Bronchial epithelial cell (primary cell): ENCODE measurements around the gene BCO2. TPM values are rescaled to one million over a fixed set of nuclear protein-coding genes. Genes with fewer than 3 reads are reported as not detected.
"Not testable (repeated sequence)": the region's sequence is repeated elsewhere in the genome, so short reads cannot be mapped to it uniquely, and the experiment has no call there.

Experiments used
- DNase-seq: peaks from one replicate; pipeline ENCODE4 v3.0.0-alpha.2; 2010; ENCODE audit warnings: low read depth
- FAIRE-seq: peaks from 2 replicates; lab custom pipeline; 2011; peaks lifted over from hg19 to GRCh38; lab: Jason Lieb, UNC
- H3K27me3 ChIP-seq: 2 replicates; pipeline ENCODE4 v1.5.1; 2011; ENCODE audit warnings: low read length; ENCODE audit not compliant: control insufficient read depth, insufficient read depth
- H3K36me3 ChIP-seq: 2 replicates; pipeline ENCODE4 v1.5.1; 2011; ENCODE audit warnings: low read length; ENCODE audit not compliant: control insufficient read depth, insufficient read depth
- H3K4me3 ChIP-seq: 2 replicates; pipeline ENCODE4 v1.5.1; 2011; ENCODE audit warnings: mild to moderate bottlenecking, low read depth, low read length, control low read depth
- total RNA-seq: library from RNA; depleted of rRNA; stranded (reverse); fragments of >200 nt; gene quantifications from 2 replicates; pipeline ENCODE4 v1.2.1, GENCODE V29; 2014
- TF ChIP-seq, protein P1 (sequence below): IDR thresholded peaks from 2 replicates; pipeline ENCODE4 v1.5.1; 2011; ENCODE audit warnings: mild to moderate bottlenecking, moderate library complexity, low read length, control low read depth, inconsistent platforms; ENCODE audit not compliant: insufficient read depth, severe bottlenecking

BCO2 gene
- total RNA-seq, 1 donor from 2014 or later: 2.1 TPM

DNA sequence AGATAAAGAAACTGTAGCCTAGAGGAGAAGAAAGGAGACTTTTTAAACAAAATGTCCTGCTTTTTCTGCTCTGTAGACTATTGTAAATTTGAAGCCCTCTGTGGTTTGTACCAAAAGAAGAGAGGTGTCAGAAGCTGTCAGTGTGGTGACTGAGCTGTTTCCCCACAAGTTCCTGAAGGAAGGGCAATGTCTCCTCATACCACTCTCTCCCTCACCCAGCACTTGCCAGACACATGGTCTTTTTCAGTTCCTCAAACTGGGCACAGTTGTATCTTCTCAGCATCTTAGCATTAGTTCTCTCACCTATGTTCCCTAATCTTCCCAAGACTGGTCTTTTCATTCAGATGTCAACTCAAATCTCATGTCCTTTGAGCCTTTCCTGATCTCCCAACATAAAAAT lies 4.3 kb downstream of the BCO2 start:
- no peak for DNase-seq
- no peak for FAIRE-seq
- Histone ChIP-seq H3K27me3 (no peaks in the 10 kb centered on the region), H3K4me3 (no peak overlapping the region), H3K36me3 (no peaks in the 10 kb centered on the region)
- TF ChIP-seq, protein P1, sequence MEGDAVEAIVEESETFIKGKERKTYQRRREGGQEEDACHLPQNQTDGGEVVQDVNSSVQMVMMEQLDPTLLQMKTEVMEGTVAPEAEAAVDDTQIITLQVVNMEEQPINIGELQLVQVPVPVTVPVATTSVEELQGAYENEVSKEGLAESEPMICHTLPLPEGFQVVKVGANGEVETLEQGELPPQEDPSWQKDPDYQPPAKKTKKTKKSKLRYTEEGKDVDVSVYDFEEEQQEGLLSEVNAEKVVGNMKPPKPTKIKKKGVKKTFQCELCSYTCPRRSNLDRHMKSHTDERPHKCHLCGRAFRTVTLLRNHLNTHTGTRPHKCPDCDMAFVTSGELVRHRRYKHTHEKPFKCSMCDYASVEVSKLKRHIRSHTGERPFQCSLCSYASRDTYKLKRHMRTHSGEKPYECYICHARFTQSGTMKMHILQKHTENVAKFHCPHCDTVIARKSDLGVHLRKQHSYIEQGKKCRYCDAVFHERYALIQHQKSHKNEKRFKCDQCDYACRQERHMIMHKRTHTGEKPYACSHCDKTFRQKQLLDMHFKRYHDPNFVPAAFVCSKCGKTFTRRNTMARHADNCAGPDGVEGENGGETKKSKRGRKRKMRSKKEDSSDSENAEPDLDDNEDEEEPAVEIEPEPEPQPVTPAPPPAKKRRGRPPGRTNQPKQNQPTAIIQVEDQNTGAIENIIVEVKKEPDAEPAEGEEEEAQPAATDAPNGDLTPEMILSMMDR: no peak

GRCh38 chr11:112182867-112183266 lies 7.6 kb downstream of the BCO2 start:
- no peak for DNase-seq
- no peaks in the 10 kb centered on the region for H3K36me3 ChIP-seq
- H3K27me3 ChIP-seq: no peaks in the 10 kb centered on the region
- TF ChIP-seq, protein P1: no peak
- no peak overlapping the region for H3K4me3 ChIP-seq
- FAIRE-seq: no peak

DNA sequence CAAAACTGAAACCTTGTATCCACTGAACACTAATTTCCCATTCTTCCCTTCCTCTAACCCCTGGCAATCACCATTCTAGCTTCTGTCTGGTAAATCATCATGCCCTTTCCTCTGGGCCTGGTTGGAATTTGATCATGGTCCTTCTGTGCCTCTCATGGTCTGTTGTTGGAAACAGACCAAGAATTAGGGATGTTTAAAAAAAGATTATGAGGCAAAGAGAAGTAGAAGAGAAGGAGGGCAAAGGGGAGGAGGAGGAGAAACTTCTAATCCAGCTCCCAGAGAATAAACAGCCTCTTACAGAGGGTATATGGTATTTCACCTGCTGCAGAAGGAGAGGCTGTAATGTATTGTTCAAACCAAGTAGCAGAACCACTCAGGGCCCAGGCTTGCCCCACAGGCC lies 10.6 kb downstream of the BCO2 start:
- DNase-seq (no peak), FAIRE-seq (no peak)
- TF ChIP-seq, protein P1: no peak
- H3K27me3 ChIP-seq: no peaks in the 10 kb centered on the region
- H3K4me3 ChIP-seq: no peak overlapping the region
- H3K36me3 ChIP-seq: no peaks in the 10 kb centered on the region

DNA sequence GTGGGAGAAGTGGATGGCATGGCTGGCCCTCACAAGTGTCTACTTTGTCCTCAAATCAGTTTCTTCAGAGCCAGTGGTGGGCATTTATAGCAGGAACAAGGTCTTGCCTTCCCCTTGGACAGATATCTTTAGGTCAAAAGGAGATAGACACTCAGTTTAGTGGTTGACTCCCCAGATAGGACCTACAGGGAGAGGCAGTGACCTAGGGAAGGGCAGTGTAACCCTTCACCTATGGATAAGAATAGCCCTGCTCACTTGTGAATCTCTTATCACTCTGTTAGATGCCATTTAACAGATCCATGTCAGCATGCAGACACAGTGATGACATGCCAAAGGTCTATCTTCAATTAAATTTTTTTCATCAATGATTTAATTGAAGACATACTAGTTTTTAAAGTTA lies 11.0 kb downstream of the BCO2 start:
- H3K27me3 ChIP-seq: no peaks in the 10 kb centered on the region
- FAIRE-seq (no peak), DNase-seq (no peak)
- TF ChIP-seq, protein P1: no peak
- H3K4me3 ChIP-seq: no peak overlapping the region
- H3K36me3 ChIP-seq: no peaks in the 10 kb centered on the region

DNA sequence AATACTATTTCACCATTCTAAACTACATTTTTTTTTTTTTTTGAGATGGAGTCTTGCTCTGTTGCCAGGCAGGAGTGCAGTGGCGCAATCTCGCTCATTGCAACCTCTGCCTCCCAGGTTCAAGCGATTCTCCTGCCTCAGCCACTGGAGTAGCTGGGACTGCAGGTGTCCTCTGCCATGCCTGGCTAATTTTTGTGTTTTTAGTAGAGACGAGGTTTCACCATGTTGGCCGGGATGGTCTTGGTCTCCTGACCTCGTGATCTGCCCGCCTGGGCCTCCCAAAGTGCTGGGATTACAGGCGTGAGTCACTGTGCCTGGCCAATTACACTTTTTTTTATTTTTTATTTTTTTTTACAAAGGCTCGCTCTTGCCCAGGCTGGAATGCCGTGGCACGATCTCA lies 19.8 kb downstream of the BCO2 start:
- not testable (repeated sequence) for FAIRE-seq, H3K4me3 ChIP-seq, DNase-seq, H3K27me3 ChIP-seq, H3K36me3 ChIP-seq

DNA sequence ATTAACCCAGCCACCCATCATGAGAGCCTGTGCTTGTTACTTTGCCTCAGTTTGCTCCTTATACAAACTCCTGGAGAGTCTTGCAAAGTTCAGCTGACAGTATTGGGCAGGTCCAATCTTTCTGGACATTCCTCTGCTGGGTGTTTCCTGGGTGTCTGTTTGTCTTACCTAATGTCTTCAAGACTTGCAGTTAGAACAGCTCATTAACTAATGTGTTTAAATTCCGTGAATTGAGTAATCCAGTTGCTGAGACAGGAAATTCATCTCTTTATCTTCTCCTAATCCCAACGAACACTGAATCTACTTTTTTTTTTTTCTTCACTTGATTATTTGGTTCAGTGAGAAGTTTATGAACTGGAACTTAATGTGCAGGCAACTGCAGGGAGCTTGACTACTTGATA lies 20.6 kb downstream of the BCO2 start:
- no peak overlapping the region for H3K4me3 ChIP-seq
- DNase-seq: peak; percentile 86
- TF ChIP-seq, protein P1: no peak
- no peaks in the 10 kb centered on the region for H3K27me3 ChIP-seq
- no peak for FAIRE-seq
- no peaks in the 10 kb centered on the region for H3K36me3 ChIP-seq
